GM04504 (cell line): ENCODE data around the gene PNPLA6.

Source experiments
- DNase-seq: peaks from one replicate; pipeline ENCODE4 v3.0.0-alpha.2; 2012; ENCODE audit warnings: low read depth

The PNPLA6 gene

DNA sequence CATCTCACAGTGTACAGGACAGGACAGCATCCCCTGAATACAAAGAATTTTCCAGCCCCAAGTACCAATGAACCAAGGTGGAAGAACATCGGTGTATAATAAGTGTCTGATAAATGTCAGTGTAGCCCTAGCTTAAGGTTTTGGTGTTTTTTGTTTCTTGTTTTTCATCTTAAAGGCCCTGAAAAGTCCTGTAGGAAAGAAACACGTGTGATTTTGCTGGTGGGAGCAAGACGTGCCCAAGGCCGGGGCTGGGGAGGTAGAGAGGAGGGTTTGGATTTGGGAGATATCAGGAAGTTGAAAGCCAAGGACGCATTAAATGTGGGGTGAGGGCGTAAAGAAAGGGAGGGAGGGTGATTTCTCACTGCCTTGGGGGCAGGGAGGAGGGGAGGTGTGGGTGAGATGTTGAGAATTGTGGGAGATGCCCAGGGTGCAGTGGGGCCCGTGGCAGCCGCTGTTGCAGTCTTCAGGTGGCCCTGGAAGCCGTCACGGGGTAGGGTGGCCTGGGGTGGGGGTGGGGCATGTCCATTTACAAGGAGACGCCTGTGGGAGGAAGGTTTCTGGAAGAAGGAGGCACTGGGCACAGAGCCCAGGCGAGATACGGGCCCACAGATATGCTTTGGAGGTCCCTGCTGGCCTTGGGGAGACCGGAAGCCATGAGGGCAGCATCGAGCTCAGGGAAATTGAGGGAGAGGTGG, 66.9 kb downstream of the PNPLA6 start:
- DNase-seq, result no peak

GRCh38 chr19:7602935-7603497, 67.5 kb downstream of the PNPLA6 start:
- DNase-seq, result no peak

- DNase-seq, result no peak
Observed at GRCh38 chr19:7603919-7604318, 68.4 kb downstream of the PNPLA6 start.

GRCh38 chr19:7605490-7606222, 70.1 kb downstream of the PNPLA6 start:
- no peak for DNase-seq

DNA sequence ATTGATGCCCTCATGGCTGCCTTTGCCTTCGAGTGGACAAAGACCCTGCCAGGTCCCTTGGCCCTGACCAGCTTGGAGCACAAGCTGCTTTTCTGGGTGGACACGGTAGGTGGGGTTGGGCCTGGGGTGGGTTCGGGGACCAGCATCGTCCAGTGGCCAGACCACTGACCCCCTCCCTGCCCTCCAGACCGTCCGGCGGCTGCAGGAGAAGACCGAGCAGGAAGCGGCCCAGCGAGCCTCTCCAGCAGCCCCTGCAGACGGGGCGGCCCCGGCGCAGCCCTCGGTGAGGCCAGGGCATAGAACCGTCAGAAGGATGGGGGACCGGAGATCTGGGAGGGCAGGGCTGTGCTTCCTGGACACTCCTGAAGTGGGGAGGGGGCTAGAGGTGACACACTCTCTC, 70.8 kb downstream of the PNPLA6 start:
- no peak for DNase-seq

DNA sequence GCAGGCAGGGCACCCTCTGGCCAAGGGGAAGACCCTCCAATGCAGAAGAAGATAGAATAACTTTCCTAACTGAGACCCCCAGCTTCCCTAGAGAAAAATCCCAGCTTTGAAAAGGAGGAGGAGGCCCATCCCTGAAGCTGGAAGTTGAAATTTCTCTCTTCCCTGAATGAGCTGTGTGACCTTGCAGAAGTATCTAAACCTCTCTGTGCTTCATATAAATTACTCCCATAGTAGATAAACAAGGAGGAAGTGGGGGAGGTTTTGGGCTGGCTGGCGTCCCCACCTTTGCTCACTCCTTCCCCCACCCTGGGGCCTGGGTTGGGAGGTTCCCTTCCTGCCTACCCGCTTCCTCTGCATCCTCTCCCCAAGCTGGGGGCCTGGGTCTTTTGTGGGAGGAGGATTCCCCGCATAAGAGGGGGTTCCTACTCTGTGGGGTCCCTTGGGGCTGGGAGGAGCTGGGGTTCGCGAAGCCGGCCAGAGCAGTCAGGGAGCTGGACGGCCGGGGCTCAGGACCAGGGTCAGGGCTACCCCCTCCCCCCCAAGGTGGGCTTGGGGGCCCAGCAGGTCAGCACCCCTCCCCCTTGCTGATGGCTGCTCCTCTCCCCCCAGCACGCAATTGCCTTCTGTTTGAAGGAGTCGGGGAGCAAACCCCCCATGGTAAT, 71.8 kb downstream of the PNPLA6 start:
- no peak for DNase-seq

DNA sequence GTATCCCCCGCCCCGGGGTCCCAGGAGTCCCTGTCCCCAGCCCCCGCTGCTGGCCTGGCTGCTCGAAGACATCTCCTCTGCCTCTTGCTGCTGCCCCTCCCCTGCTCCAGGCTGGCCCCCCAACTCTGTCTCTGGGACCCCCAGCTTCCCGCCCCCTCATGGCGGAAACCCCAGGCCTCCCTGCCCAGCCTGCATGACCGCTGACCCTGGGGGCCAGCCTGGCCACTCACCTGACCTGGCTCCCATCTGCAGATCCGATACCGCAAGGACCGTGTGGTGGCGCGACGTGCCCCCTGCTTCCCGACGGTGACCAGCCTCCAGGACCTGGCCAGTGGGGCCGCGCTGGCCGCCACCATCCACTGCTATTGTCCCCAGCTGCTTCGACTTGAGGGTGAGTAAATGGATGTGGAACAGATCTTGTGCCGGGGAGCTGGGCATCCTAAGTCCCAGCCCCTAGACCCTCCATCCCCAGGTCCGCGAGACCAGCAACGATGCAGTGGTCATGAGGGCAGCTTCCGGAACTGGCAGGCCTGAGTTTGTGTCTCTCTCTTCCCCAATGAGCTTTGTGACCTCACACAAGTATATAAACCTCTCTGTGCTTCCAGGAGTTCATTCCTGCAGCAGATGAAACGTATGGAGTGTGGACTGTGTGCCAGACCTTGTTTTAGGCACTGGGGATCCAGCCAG, 72.5 kb downstream of the PNPLA6 start:
- no peak for DNase-seq

- DNase-seq, result no peak
Observed at GRCh38 chr19:7610491-7611240, 75.1 kb downstream of the PNPLA6 start.
